Stimulated activated naive CD4-positive, alpha-beta T cell (primary cell): ENCODE data around the gene KRTAP10-11.
"Not testable (repeated sequence)": the region's sequence is repeated elsewhere in the genome, so short reads cannot be mapped to it uniquely, and the experiment has no call there.

Experiments
- DNase-seq, 6 experiments: peaks; one replicate each; lab custom pipeline; 2025; lab: John Stamatoyannopoulos, UW

KRTAP10-11 gene

DNA sequence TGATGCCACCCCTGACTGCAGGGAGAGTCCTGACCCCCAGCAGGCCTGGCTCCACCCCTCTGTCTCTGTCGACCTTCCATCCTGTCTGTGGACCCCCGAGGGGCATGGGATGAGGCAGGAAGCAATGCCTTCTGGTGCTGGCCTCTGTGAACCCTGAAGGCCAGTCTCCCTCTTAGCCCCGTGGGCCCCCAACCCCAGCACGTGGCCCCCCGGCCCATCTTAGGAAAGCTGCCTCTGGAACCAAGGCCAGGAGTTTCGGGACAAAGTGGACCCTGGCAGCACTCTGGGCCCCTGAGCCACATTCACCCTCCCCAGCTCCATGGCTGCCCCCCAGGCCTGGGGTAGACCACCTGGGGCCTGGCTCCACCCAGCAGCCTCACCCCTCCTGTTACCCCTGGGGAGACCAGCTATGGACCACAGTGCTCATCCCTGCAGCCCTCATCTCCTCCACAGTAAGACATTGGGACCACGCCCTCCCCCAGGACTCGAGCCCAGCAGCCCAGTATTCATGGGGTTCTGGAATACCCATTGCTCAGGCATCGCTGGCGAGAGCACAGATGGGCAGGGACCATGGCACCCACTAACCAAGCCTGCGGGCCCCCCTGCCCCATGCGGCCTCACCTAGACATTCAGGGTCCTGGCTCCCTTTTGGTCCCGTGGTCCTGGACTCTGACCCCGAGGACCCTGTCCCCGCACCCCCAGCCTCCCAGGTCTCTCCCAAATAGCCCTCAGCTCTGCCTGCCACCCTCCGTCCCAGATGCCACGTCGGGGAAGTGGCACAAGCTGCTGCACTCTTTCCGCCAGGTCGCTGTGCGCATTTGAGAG lies 7.5 kb upstream of the KRTAP10-11 start:
- not testable (repeated sequence) for DNase-seq

DNA sequence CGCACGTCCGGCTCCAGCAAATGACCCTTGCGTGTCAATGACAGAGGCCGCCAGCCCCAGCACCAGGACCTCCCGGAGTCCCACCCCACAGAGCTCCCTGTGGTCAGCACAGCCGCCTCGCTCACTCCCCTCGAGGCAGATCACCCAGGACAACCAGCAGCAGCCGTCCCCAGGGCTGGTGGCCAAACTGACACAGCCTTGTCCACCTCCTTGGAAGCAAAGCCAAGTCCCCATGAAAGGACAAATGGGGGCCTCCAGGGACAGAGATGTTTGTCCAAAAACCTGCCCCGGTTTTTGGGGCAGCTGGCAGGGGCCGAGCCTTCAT lies 6.9 kb upstream of the KRTAP10-11 start:
- no peak for DNase-seq

DNA sequence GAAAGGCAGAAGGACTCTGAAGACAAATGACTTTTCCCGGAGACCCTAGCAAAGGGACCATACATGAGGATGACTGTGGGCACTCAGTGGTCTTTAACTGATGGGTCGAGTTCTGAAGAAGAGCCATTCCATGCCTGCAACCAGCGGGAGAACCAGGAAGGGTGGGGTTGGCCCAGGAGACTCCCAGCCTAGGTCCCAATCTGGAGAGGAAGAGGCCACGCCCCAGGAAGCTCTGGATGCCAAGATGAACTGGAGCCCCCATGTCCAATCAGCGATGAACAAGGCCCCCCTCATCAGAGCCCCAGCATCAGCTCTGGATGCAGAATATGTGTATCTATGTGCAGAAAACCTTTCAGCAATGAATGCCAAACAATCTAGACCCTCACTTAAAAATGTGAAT lies 5.5 kb upstream of the KRTAP10-11 start:
- DNase-seq, result no peak

DNA sequence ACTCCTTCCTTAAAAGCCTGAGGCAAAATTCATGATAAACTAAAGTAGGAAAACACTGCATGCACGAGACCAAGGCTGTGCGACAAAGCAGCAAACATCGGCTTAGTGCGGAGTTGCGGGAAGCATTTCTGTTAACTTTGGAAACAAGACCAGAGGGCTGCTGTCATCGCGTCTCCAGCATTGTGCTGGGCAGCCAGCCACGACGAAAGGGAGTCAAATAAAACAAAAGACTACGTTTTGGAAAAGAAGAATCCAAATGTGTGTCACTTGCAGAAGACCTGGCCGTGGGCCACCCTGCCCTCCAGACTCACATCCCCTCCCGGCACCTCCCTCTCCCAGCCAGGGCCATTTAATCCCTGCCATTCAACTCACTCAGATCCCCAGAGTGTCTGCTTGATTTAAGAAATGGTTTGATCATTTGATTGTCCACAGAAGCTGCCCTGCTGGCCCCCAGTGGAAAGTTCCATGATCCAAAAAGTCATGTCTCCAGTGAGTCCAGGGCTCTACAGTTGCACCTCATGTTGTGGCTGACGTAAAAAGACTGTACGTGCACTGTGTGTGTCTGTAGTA lies 2.4 kb upstream of the KRTAP10-11 start:
- no peak for DNase-seq

DNA sequence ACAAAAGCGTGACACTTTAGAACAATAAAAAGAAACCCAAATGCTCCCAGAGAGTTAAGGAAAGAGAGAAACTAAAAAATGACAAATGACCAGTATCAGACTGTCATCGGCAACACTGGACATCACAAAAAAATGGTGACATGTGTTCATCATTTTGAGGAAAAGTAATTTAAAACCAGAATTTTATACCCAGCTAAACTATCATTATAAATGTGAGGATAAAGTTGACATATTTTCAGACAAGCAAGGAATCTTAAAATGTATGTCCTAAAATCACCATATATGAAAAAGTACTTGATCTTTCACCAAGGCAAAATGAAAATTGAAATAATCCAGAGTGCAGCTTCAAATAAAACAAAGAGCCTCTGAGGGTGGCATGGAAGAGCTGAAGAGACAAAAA lies 1.3 kb upstream of the KRTAP10-11 start:
- DNase-seq, result no peak

DNA sequence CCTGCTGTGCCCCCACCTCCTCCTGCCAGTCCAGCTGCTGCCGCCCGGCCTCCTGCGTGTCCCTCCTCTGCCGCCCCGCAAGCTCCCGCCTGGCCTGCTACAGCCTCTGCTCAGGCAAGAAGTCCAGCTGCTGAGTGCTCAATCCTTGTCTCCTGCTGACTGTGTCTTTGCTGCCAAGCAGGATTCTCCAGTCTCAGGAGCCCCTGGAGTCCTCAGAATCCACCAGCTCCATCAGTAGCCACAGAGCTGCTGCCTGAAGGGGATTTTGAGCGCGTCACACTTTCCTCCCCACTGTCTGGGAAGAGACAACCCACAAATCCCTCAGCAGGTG lies 973 bp downstream of the KRTAP10-11 start:
- no peak for DNase-seq

DNA sequence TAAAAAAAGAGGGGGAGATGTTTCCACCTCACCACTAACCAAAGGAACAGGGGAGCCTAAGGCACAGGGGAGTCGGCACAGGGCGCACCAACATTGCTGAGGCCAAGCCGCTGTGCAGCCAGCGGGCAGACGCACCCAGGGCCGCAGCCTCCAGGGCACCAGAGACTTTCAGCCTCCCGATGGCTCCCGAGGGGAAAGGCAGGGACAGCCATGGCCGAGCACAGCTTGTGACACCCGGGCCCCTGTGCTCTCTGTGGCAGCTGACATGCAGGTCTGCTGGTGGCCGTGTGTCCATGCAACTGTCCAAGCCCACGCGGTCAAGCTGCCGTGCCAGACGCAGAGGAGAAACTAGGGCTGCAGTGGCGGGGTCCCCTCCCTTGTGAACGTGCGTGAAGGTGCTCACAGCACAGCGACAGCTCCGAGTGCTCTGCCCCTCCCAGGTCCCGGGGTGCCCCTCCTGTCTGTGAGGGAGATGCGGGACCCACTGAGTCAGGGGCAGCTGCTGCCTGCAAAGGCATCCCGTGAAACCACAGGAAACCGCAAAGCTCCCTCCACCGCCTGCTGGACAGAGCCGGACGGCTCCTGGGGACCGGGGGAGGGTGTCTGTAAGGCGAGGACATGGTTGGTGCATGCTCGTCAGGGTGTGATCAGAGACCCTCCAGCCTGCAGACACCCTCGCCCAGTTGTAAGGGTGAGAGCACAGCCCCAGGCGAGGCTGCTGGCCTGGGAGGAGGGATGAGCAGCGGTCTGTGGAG lies 2.5 kb downstream of the KRTAP10-11 start:
- no peak for DNase-seq

DNA sequence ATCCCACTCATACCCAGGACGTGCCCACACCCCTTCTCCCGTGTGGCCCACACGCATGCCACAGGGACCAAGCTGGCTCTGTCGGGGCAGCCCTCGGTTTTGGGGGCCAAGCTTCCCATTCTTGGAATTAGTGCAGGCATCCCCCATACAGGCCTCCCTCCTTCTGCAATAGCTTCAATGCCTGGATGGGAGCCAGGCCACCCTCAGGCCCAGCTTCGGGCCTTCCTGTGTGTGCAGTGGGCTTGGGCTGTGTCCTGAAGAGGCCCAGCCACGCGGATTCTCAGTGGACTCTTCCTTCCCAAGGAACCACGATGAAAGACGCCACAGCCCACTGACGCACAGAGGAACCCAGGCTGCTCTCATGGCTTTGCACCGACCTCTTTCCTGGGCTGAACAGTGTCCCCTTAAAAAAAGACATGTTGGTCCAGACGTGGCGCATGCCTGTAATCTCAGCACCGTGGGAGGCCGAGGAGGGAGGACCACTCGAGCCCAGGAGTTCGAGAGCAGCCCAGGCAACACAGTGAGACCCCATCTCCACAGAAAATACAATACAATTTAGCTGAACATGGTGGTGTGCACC lies 3.4 kb downstream of the KRTAP10-11 start:
- DNase-seq, result no peak

DNA sequence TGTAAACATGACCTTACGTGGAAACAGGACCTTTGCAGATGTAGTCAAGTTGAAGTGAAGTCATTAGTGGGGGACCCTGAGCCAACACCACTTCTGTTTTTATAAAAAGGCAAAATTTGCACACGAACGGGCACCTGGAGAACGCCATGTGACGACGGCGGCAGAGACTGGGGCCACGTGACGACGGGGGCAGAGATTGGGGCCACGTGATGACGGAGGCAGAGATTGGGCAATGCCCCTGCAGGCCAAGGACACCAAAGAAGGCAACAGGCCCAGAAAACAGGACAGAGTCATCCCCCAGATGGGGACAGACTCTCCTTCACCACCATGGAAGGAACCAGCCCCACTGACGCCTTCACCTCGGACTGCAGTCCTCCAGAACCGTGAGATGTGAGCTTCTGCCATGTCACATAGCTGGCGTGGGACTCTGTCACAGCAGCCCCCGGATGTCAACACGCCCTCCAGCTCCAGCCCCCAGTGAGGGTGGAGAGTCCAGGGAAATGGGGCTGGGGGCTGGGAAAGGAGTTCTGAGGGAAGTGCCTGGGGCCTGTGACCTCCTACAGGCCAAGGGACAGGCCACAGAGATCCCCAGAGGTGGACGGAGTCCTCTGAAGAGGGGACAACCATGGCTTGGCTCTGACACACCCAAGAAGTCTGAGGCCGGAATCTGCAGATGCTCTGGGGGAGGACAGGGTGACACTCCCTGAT lies 4.2 kb downstream of the KRTAP10-11 start:
- DNase-seq, result no peak

DNA sequence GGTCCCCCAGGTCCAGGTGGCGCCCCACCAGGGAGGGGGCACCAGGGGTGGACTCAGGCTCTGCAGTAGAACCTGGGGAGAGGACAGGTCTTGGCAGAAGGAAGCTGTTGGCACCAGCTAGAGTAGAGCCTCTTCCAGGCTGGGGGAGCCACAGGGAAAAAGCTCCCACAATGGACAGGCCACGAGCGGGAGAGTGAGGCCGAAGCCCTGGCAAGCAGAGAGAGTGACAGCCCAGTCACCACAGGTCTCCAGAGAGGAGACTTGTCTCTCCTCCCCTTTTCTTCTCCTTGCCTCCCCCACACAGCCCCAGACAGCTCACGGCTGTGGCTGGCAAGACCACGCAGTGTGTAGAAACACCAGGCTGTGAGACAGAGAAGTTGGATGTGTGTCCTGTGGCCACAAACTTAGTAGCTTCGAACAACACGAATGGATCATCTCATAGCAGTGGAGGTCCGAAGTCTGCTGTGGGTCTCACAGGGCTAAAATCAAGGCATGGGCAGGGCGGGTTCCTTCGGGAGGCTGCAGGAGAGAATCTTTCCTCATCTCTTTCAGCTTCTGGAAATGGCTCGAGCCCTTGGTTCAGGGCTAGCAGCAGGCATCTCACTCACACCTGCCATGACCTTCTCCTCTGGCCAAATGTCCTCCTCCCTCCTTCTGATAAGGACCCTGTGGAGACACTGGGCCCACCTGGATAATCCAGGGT lies 4.9 kb downstream of the KRTAP10-11 start:
- DNase-seq, result no peak

DNA sequence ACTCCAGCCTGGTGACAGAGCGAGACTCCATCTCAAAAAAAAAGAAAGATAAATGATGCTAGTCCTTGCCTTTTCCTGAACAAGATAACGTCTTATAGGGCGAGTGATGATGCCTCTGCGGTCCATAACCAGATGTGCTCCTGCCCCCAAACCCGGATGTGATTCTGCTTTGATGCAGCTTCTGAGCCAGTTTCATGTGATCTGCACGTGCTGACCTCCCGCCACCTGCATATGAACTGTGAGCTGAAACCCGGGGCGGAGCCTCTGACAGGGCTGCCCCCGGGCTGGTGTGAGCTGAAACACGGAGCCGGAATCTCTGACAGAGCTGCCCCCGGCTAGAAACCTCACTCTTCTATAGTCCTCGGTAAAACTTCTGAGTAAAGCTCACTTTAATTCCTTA lies 6.9 kb downstream of the KRTAP10-11 start:
- no peak for DNase-seq

DNA sequence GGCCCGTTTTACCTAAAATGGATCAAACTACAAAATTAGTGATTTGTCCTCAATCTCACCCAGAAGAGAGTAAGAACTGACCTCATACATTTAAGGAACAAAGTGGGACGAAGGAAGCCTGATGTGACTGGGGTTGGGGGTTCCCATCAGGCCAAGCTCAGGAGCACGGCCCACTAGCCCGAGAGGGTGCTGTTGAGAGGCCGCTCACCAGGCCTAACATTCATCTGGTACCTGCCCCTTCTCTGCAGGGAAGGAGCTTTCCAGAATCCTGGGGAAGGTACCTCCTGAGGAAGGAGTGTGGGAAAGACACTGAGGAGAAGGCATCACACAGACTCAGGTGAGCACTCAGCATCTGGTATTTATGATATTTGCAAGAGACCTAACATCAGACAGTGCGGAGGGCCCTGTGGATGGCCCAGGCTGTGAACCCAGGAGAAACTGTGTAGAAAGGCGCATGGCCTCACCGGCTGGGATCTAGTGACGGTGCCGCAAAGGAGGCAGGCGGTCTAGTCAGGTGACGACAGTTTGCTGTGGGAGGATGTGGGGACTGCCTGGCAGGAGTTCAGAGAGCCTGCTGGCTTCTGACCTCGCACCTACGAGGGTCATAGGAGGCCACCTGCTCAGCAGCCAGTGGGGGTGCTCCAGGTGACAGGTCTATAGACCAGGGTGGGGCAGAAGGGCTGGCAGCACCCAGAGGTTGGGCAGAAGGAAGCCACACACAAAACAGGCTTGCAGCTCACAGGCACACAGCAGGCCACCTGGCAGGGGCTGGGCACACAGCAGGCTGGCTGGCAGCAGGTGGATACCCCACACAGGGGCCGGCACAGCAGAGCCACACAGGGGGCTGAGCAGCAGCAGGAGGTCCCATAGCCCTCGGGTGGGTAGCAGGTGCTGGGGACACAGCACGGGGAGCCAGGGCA lies 7.7 kb downstream of the KRTAP10-11 start:
- peak; percentile 41 to 80 (median 65) for DNase-seq

DNA sequence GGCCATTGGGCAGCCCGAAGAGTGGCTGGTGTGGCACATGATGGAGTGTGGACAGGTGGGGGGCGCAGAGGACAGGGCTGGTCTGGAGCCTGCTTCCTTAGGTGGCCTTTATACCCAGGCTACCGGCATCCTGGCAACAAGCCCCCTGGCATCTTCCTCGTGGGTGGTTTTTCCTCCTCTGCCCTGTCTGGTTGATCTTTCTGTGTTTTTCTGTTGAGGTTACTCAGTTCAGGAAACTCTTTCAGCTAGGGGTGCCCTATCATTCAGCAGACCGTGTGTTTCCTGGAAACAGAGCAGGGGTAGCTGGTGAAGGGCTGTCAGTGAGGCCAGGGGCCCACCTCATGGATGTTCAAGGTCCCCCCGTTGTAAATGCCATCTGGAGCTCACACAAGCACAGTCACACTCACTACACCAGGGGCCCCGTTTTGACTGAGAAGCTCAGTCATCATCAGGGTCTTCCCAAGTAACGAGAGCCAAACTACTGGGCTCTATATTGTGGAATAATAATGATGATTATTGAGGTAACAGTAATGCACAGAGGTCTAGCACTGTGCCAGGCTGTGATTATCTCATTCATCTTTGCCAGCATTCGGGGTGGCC lies 8.5 kb downstream of the KRTAP10-11 start, which contains the start of gene KRTAP12-4:
Gene KRTAP12-4, minus strand, starts transcription at position 84 of the 600 bp plus-strand sequence. Its CDS starts 45 bp downstream, at position 39.
- DNase-seq, result peak in 3 of 6 experiments; percentile 23 to 41 (median 35)

DNA sequence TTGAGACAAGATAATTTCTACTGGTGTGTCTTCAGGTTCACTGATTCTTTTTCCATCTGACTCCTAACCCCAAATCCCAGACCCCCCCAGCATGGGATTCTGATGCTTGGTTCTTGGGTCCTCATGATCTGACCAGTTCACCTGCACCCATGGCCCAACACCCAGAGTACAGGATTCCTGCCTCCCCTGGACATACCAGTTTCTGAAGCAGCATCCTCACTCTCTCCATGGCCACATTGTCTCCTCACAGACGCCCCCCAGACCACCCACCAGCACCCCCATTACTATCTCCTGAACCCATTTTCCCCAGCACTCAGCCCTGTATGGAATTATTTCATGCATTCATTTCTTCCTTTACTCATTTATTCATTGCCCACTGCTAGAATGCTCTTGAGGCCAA lies 10.7 kb downstream of the KRTAP10-11 start:
- no peak for DNase-seq

DNA sequence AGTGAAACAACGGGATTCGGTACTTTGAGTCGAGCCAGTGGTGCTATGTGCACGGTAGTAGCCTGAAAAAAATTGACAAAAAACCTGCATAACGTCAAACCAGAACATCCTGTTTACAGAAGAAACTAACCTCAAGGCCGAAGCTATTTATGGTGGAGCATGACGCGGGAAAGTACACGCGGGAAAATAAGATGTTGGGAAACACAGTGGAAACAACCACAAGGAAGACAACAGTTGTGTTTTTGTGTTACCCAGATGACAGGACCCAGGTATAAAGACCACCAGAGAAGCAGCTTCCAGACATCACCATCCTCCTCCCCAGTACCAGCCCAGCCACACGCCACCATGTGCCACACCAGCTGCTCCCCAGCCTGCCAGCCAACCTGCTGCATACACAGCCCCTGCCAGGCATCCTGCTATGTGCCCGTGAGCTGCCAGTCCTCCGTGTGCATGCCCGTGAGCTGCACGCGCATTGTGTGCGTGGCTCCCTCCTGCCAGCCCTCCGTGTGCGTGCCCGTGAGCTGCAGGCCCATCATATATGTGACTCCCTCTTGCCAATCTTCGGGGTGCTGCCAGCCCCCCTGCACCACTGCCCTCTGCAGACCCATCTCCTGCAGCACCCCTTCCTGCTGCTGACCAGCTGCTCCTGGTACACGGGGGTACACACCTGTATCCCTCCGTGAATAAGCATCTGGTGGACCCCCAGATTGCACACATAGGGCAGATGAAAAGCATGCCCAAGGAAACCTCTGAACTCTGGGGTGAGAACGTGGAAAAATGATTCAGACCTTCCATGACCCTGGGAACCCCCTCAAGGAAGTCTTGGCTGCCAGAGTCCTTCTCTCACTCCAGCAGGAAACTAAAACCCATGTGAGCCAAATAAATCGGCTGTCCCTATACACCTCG lies 11.7 kb downstream of the KRTAP10-11 start, which contains the start of gene KRTAP12-3:
Gene KRTAP12-3, plus strand, starts transcription at position 298 of the 906 bp plus-strand sequence. Its CDS starts 48 bp downstream, at position 346.
- DNase-seq, result peak; percentile 44 to 90 (median 71)

DNA sequence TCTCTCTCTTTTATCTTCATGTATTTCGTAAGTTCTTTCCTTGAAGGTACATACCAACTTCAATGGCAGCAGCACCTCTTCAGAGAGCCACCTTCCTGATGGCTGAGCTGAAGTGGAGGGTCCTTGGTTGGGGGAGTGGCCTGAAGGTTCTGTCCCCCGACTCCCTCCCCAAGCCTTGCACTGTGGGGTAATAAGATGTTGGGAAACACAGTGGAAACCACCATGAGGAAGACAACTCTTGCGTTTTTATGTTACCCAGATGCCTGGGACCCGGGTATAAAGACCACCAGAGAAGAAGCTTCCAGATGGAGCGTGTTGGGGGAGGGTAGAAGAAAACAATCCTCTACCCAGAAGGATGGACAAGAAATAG lies 12.3 kb downstream of the KRTAP10-11 start:
- DNase-seq, result no peak

DNA sequence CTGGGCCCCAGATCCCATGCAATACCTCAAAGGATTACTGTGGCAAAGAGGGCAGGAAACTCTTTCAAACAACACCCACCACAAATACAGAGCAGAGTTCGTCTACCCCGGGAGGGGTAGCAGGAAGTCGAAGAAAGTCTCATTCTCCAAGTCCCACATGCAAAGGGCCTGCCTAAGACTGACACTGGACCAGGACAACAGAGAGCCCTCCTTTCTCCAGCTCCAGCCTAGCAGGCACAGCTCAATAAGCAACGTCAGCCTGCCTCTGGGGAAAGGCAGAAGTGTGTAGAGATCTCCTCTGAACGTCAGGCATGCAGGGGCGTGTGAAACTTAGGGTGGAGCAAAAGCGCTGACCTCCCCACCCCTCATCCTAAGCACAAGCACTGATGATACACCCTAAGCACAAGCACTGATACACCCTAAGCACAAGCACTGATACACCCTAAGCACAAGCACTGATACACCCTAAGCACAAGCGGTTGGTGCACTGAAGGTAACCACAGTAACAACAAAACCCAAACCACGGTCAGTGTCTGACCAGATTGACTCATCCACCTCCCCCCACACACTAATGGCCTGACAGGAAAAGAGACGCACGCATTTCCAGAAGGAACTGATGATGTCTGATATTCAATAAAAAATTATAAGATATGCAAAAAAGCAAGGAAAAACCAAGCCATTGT lies 12.8 kb downstream of the KRTAP10-11 start:
- peak in 3 of 6 experiments; percentile 40 to 59 (median 47) for DNase-seq

DNA sequence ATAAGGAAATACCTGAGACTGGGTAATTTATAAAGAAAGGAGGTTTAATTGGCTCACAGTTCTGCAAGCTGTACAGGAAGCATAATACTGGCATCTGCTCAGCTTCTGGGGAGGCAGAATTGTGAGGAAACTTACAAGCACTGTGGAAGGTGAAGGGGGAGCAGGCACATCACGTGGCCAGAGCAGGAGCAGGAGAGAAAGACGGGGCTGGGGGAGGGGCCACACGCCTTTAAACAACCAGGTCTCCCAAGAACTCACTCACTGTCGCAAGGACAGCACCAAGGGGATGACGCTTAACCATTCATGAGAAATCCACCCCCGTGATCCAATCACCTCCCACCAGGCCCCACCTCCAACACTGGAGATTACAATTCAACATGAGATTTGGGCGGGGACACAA lies 15.4 kb downstream of the KRTAP10-11 start:
- DNase-seq, result not testable (repeated sequence)
